ENCODE data around the gene WSB1.

GRCh38 chr17:27329146-27329805, 35.4 kb downstream of the WSB1 start:
- TF ChIP-seq POLR2A (IDR thresholded peaks at IDR 0.05; ENCODE audit: low read depth, low read length) (no peak), POLR2AphosphoS5 (IDR thresholded peaks at IDR 0.05; ENCODE audit: low read depth, low read length) (no peak)

Measured in GM12892 (cell line).